GM18868 (cell line): ENCODE data around the gene SPESP1.

Experiments
- ATAC-seq: cut with Tn5 transposase; IDR thresholded peaks from one replicate; pipeline ENCODE4 v1.9.1; 2021; ENCODE audit warnings: mild to moderate bottlenecking, moderate library complexity; ENCODE audit not compliant: unreplicated experiment

Gene SPESP1

DNA sequence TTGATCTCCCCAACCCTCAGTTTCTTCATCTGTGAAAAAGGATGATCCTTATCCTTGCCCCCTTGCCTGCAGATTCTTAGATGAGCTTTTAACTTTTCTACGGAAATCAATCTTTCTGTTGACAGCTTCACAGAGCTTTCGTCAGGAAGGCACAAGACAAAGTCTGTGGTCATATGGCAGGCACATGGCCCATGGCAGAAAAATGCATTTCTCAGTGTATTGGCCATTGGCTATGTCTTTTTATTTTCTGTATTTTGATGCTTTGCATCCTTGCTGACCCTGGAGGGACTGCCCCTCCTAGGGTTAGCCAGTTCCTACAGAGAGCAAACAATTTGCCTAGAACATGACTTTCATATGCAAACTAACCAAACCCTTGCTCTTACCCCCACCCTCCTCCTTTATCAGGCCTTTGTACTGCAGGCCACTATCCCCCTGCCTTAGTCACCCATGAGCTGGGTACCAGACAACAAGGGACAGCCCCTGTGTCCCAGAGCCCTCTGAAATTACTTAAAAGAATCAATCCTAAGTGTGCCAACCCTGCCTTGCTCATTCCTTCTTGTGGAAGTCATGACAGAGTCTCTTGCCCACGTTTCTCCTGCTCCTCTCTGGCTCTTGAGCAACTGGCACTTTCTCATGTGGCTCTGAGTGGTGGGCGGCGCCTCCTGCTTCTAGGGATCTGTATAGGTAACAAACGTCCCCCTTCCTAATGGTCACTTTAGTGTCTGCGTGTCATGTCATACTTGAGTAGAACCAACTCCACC is 60.1 kb downstream of the SPESP1 start:
- no peak for ATAC-seq

DNA sequence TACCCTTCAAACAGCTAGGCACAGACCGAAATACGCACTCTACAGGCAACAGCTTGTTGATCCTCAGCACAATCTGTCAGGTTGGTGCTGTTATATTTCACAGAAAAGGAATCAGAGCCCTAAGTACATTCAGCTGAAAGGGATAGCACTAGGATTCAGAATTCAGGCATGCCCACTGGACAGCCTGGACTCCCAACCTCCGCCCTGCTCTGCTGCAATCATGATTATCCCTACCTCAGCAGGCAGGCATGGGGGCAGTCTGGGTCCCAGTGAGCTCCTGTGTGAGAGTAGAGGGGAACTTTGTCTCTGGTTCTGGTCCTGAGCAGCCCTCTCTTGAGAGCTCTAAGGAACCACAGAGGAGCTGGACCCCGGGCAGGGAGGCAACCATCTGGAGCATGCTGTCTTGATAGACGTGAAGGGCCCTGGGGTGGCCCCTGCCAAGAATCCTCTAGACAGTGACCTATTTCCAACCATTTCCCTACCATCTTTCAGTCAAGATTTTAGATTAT is 60.7 kb downstream of the SPESP1 start:
- no peak for ATAC-seq

GRCh38 chr15:68991723-68992122 is 61.4 kb downstream of the SPESP1 start:
- ATAC-seq = no peak

DNA sequence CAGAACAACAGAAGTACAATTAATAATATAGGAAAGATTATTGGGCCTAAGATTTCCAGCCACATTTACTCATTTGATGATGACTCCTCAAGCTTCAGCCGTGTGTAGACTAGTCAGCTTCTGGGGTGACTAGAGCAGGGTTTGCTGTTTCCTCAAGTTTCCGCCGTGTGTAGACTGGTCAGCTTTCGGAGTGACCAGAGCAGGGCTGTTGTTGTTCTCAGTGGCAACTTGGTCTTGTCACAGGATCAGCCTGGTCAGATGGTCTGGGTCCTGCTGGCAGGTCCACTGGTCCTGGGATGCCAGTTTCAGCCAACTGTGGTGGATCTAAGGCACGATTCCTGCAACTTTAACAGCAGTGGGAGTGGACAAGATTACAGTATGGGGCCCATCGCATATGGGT is 62.4 kb downstream of the SPESP1 start:
- no peak for ATAC-seq

GRCh38 chr15:68993276-68993675 is 63.0 kb downstream of the SPESP1 start:
- ATAC-seq = no peak

GRCh38 chr15:68994149-68994548 is 63.8 kb downstream of the SPESP1 start:
- ATAC-seq = no peak

GRCh38 chr15:68994981-68995761 is 64.8 kb downstream of the SPESP1 start:
- no peak for ATAC-seq
